EL (cell line): ENCODE measurements around the gene ZNF827.

Source experiments
- DNase-seq: peaks from one replicate; pipeline ENCODE4 v3.0.0-alpha.2; 2016

Gene ZNF827

GRCh38 chr4:145821766-145822165 lies 116.9 kb downstream of the ZNF827 start:
- DNase-seq: no peak

- no peak for DNase-seq
Measured at GRCh38 chr4:145820407-145820806, 118.2 kb downstream of the ZNF827 start.

GRCh38 chr4:145819853-145820181 lies 118.8 kb downstream of the ZNF827 start:
- no peak for DNase-seq

- DNase-seq: no peak
Measured at GRCh38 chr4:145819101-145819852, 119.3 kb downstream of the ZNF827 start.

- no peak for DNase-seq
Measured at GRCh38 chr4:145818011-145818410, 120.6 kb downstream of the ZNF827 start.

- DNase-seq: no peak
Measured at GRCh38 chr4:145816091-145816490, 122.5 kb downstream of the ZNF827 start.

GRCh38 chr4:145815626-145816025 lies 123.0 kb downstream of the ZNF827 start:
- DNase-seq: peak; percentile 12

- DNase-seq: no peak
Measured at GRCh38 chr4:145815027-145815612, 123.5 kb downstream of the ZNF827 start.

- DNase-seq: no peak
Measured at GRCh38 chr4:145814246-145814645, 124.4 kb downstream of the ZNF827 start.

- no peak for DNase-seq
Measured at GRCh38 chr4:145812919-145813318, 125.7 kb downstream of the ZNF827 start.

GRCh38 chr4:145808848-145809512 lies 129.6 kb downstream of the ZNF827 start:
- no peak for DNase-seq

GRCh38 chr4:145808021-145808650 lies 130.5 kb downstream of the ZNF827 start:
- peak; percentile 94 for DNase-seq

GRCh38 chr4:145805490-145805889 lies 133.1 kb downstream of the ZNF827 start:
- DNase-seq: peak; percentile 41

GRCh38 chr4:145804116-145804515 lies 134.5 kb downstream of the ZNF827 start:
- peak; percentile 83 for DNase-seq

- DNase-seq: no peak
Measured at GRCh38 chr4:145799223-145799622, 139.4 kb downstream of the ZNF827 start.

- DNase-seq: no peak
Measured at GRCh38 chr4:145797278-145797677, 141.3 kb downstream of the ZNF827 start.

GRCh38 chr4:145796346-145796745 lies 142.3 kb downstream of the ZNF827 start:
- no peak for DNase-seq

- DNase-seq: no peak
Measured at GRCh38 chr4:145795521-145795920, 143.1 kb downstream of the ZNF827 start.

GRCh38 chr4:145792429-145792828 lies 146.2 kb downstream of the ZNF827 start:
- DNase-seq: no peak

- no peak for DNase-seq
Measured at GRCh38 chr4:145791988-145792387, 146.6 kb downstream of the ZNF827 start.

- no peak for DNase-seq
Measured at GRCh38 chr4:145788755-145789154, 149.9 kb downstream of the ZNF827 start.

GRCh38 chr4:145786830-145787229 lies 151.8 kb downstream of the ZNF827 start:
- no peak for DNase-seq

GRCh38 chr4:145786261-145786660 lies 152.4 kb downstream of the ZNF827 start:
- no peak for DNase-seq
